MCF 10A (cell line): ENCODE data around the gene PNCK. TPM values are rescaled to one million over a fixed set of nuclear protein-coding genes. Genes with fewer than 3 reads are reported as not detected.

Experiments
- total RNA-seq: library from RNA; stranded (reverse); gene quantifications from 2 replicates; pipeline ENCODE4 v1.2.3, GENCODE V29; 2022

PNCK gene
- total RNA-seq, 1 experiment from 2014 or later: not detected

Other genes starting within 250 kb of the PNCK start
- gene TREX2, start 227.8 kb downstream of the PNCK start, total RNA-seq: 0.49 and 0.75 TPM in 2 replicates
- gene HAUS7, start 203.2 kb downstream of the PNCK start, total RNA-seq: 13.0 and 19.4 TPM in 2 replicates
- gene BGN, start 178.8 kb downstream of the PNCK start, total RNA-seq: 1.3 and 1.4 TPM in 2 replicates
- gene ATP2B3, start 156.2 kb downstream of the PNCK start, total RNA-seq: not detected in 2 replicates
- 20.9 and 21.7 TPM in 2 replicates for gene CCNQ, start 74.7 kb downstream of the PNCK start, total RNA-seq
- gene DUSP9, start 26.6 kb downstream of the PNCK start, total RNA-seq: not detected in 2 replicates
- 59.9 and 66.6 TPM in 2 replicates for gene SLC6A8, start 14.1 kb upstream of the PNCK start, total RNA-seq
- 197 and 203 TPM in 2 replicates for gene BCAP31, start 50.6 kb upstream of the PNCK start, total RNA-seq
- gene ABCD1, start 51.0 kb upstream of the PNCK start, total RNA-seq: 3.5 and 4.1 TPM in 2 replicates
- gene PLXNB3, start 90.4 kb upstream of the PNCK start, total RNA-seq: 7.2 and 13.5 TPM in 2 replicates
- not detected in 2 replicates for gene SRPK3, start 107.2 kb upstream of the PNCK start, total RNA-seq
- gene IDH3G, start 120.6 kb upstream of the PNCK start, total RNA-seq: 56.5 and 65.4 TPM in 2 replicates
- gene SSR4, start 120.9 kb upstream of the PNCK start, total RNA-seq: 328 and 371 TPM in 2 replicates
- 0.29 TPM in 1 of 2 replicates, not detected in the other for gene PDZD4, start 156.7 kb upstream of the PNCK start, total RNA-seq
- gene L1CAM, start 212.4 kb upstream of the PNCK start, total RNA-seq: 20.7 and 41.0 TPM in 2 replicates
- gene AVPR2, start 230.9 kb upstream of the PNCK start, total RNA-seq: not detected in 2 replicates